GM13977 (cell line): Measurements from ENCODE around the gene DIMT1.

ENCODE experiments used
- DNase-seq: peaks from one replicate; pipeline ENCODE4 v3.0.0; 2012; ENCODE audit warnings: low spot score
- CTCF ChIP-seq: IDR thresholded peaks from 2 replicates; pipeline ENCODE4 v1.5.1; 2012; ENCODE audit warnings: mild to moderate bottlenecking, control low read depth; ENCODE audit not compliant: insufficient read depth; ENCODE audit errors: extremely low read depth, missing control alignments
- in situ Hi-C: fragments of 300-500 bp; cut with MboI; formaldehyde crosslinking; loops from one replicate; pipeline ENCODE4 v1.12.0; 2022; ENCODE audit warnings: low sequenced_read_pairs, low pct_unique_long_range_greater_than_20kb, mixed read lengths, inconsistent platforms; ENCODE audit not compliant: unreplicated experiment

The DIMT1 gene

GRCh38 chr5:62340392-62340791, 63.3 kb downstream of the DIMT1 start:
- in situ Hi-C loops = no loop called here
- TF ChIP-seq CTCF = peak; percentile 13
- DNase-seq = no peak
